ENCODE results near the gene FCRL5.

Gene FCRL5

GRCh38 chr1:157478030-157478429 is 74.3 kb downstream of the FCRL5 start:
- Histone ChIP-seq H3K4me3 (ENCODE audit: insufficient read depth, low read depth, low read length, poor library complexity, severe bottlenecking) (no peak overlapping the region), H3K4me1 (ENCODE audit: control insufficient read depth, insufficient read depth, low read length, poor library complexity, severe bottlenecking) (no peaks in the 10 kb centered on the region), H3K27ac (ENCODE audit: insufficient read depth, low read length, poor library complexity, severe bottlenecking) (no peak overlapping the region), H3K9me3 (ENCODE audit: control insufficient read depth, low read length) (peaks cover 6% of the 10 kb centered on the region), H3K27me3 (replicated peaks; ENCODE audit: control insufficient read depth, insufficient read depth, low read length, poor library complexity, severe bottlenecking) (no peaks in the 10 kb centered on the region), H3K36me3 (ENCODE audit: control insufficient read depth, insufficient read depth, low read length) (no peaks in the 10 kb centered on the region)
- DNase-seq = no peak

GRCh38 chr1:157477419-157477818 is 74.9 kb downstream of the FCRL5 start:
- H3K36me3 ChIP-seq (ENCODE audit: control insufficient read depth, insufficient read depth, low read length) = no peaks in the 10 kb centered on the region
- no peak for DNase-seq

GRCh38 chr1:157472959-157473358 is 79.4 kb downstream of the FCRL5 start:
- Histone ChIP-seq H3K9me3 (ENCODE audit: control insufficient read depth, low read length) (no peaks in the 10 kb centered on the region), H3K4me1 (ENCODE audit: control insufficient read depth, insufficient read depth, low read length, poor library complexity, severe bottlenecking) (no peaks in the 10 kb centered on the region), H3K27me3 (replicated peaks; ENCODE audit: control insufficient read depth, insufficient read depth, low read length, poor library complexity, severe bottlenecking) (no peaks in the 10 kb centered on the region), H3K27ac (ENCODE audit: insufficient read depth, low read length, poor library complexity, severe bottlenecking) (no peak overlapping the region), H3K36me3 (ENCODE audit: control insufficient read depth, insufficient read depth, low read length) (no peaks in the 10 kb centered on the region), H3K4me3 (ENCODE audit: insufficient read depth, low read depth, low read length, poor library complexity, severe bottlenecking) (no peak overlapping the region)
- no peak for DNase-seq

More at GRCh38 chr1:157477419-157477818, 74.9 kb downstream of the FCRL5 start:
- Histone ChIP-seq H3K4me3 (ENCODE audit: insufficient read depth, low read depth, low read length, poor library complexity, severe bottlenecking) (no peak overlapping the region), H3K4me1 (ENCODE audit: control insufficient read depth, insufficient read depth, low read length, poor library complexity, severe bottlenecking) (no peaks in the 10 kb centered on the region), H3K27me3 (replicated peaks; ENCODE audit: control insufficient read depth, insufficient read depth, low read length, poor library complexity, severe bottlenecking) (no peaks in the 10 kb centered on the region), H3K9me3 (ENCODE audit: control insufficient read depth, low read length) (peaks cover 6% of the 10 kb centered on the region), H3K27ac (ENCODE audit: insufficient read depth, low read length, poor library complexity, severe bottlenecking) (no peak overlapping the region)

DNA sequence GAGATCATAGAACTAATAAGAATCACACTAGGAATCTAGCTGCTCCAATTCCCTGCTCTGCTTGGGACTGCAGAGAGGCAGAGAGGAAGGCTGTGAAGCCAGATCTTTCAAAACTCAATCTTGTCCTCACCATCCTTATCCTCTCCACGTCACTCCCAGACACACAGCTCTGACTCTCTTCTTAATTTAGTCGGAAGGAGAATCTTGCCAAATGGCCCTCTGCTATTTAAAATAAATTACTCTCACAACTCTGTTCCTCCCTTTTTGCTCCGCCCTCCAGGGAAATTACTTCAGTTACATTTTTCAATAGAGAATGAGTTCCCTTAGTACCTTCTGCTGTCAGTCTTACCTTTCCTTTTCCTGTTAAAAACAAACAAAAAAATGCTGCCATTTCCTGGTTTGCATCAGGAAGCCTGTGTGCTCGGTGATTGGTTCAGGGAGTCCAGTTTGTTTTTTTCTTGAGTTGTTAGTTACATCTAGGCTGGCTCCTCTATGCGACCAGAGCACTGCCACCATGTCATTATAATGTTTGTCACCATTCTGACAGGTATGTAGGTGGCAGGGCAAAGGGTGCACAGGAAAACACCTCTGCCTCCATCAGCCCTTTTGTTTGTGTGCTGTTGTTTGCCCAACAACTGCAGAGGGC is 80.1 kb downstream of the FCRL5 start:
- Histone ChIP-seq H3K4me1 (ENCODE audit: control insufficient read depth, insufficient read depth, low read length, poor library complexity, severe bottlenecking) (no peaks in the 10 kb centered on the region), H3K36me3 (ENCODE audit: control insufficient read depth, insufficient read depth, low read length) (no peaks in the 10 kb centered on the region), H3K9me3 (ENCODE audit: control insufficient read depth, low read length) (no peaks in the 10 kb centered on the region), H3K27me3 (replicated peaks; ENCODE audit: control insufficient read depth, insufficient read depth, low read length, poor library complexity, severe bottlenecking) (no peaks in the 10 kb centered on the region), H3K27ac (ENCODE audit: insufficient read depth, low read length, poor library complexity, severe bottlenecking) (no peak overlapping the region), H3K4me3 (ENCODE audit: insufficient read depth, low read depth, low read length, poor library complexity, severe bottlenecking) (no peak overlapping the region)
- no peak for DNase-seq

DNA sequence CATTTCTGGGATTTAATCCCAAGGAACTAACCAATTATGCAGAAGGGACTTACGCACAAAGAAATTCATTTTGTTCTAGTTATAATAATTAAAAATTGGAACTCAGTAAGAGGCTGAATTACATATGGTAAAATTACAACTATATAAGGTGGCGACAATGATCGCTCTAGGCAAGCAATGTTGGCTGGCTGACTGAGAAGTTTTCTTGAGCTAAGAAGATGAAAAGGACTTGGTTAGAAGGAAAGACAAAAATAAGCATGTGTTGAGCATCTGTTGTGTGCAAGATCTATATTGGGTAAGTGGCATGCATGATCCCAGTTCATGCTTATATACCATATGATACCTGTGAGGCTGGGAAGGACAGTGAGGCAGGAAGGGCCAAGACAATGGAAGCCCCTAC is 80.8 kb downstream of the FCRL5 start:
- H3K4me3 ChIP-seq (ENCODE audit: insufficient read depth, low read depth, low read length, poor library complexity, severe bottlenecking) = no peak overlapping the region

DNA sequence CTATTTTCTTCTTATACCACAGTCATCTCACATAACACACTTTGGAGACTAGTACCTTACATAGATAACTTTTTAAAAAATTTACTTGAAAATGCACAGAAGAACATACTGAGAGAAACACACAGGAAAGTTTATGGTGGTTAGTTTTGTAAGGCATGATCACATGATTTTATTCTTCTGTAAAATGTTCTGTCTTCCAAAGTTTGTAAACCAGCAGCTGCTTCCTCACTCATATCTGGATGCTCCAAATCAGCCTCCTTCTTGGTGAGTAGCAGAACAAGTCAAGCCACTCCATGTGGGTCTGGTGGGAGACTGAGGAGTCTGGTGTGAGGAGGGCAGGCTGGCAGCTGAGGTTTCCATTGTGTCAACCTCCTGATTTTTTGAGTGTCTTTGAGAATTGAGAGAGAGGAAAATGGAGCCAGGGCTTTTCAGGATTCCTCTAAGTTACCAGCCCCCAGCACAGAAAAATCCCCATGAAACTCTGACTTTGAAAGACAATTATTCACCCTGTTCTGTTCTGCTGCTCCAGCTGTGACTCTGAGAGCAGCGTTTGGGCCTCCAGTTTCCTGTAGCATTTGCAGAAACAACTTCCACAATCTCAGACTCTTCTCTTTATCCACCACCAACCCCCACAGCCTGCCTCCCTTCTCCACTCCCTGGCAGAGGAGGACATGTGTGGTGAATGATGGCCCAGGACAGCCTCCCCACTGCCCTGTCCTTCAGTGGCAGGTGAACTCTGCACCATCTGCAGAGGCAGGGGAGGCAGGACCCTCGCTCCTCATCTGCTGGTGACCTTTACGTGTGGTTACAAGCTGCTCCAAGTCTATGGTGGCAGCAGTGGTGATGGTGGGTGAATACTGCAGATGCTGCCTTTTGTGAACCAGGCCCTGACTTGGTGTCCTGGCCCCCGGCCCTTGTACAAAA is 82.3 kb downstream of the FCRL5 start:
- no peak overlapping the region for H3K27ac ChIP-seq (ENCODE audit: insufficient read depth, low read length, poor library complexity, severe bottlenecking)
- no peak overlapping the region for H3K4me3 ChIP-seq (ENCODE audit: insufficient read depth, low read depth, low read length, poor library complexity, severe bottlenecking)
- DNase-seq = no peak

More for the DNA sequence above, 80.8 kb downstream of the FCRL5 start:
- Histone ChIP-seq H3K27ac (ENCODE audit: insufficient read depth, low read length, poor library complexity, severe bottlenecking) (no peak overlapping the region), H3K9me3 (ENCODE audit: control insufficient read depth, low read length) (no peaks in the 10 kb centered on the region), H3K27me3 (replicated peaks; ENCODE audit: control insufficient read depth, insufficient read depth, low read length, poor library complexity, severe bottlenecking) (no peaks in the 10 kb centered on the region), H3K4me1 (ENCODE audit: control insufficient read depth, insufficient read depth, low read length, poor library complexity, severe bottlenecking) (no peaks in the 10 kb centered on the region), H3K36me3 (ENCODE audit: control insufficient read depth, insufficient read depth, low read length) (no peaks in the 10 kb centered on the region)
- DNase-seq = no peak

DNA sequence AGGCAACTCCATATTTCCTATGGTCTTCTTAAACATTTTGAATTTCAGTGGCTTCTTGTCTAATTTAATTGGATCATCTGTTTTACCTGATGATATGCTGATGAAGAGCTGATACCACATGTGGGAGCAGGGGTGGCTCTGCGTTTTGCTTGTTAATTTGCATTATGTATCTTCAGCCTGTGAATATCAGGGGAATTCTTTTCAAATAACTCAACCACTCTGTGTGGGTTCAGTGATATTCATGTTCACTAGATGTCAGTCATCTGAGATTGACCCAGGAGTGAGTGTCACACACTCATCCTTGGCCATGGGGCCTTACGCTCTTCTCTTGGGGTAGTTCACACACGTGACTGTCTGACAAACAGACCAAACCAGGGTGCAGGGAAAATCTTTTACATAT is 83.0 kb downstream of the FCRL5 start:
- Histone ChIP-seq H3K9me3 (ENCODE audit: control insufficient read depth, low read length) (no peaks in the 10 kb centered on the region), H3K27me3 (replicated peaks; ENCODE audit: control insufficient read depth, insufficient read depth, low read length, poor library complexity, severe bottlenecking) (no peaks in the 10 kb centered on the region), H3K36me3 (ENCODE audit: control insufficient read depth, insufficient read depth, low read length) (no peaks in the 10 kb centered on the region), H3K4me3 (ENCODE audit: insufficient read depth, low read depth, low read length, poor library complexity, severe bottlenecking) (no peak overlapping the region), H3K27ac (ENCODE audit: insufficient read depth, low read length, poor library complexity, severe bottlenecking) (no peak overlapping the region), H3K4me1 (ENCODE audit: control insufficient read depth, insufficient read depth, low read length, poor library complexity, severe bottlenecking) (no peaks in the 10 kb centered on the region)
- no peak for DNase-seq

More for the DNA sequence above, 82.3 kb downstream of the FCRL5 start:
- Histone ChIP-seq H3K36me3 (ENCODE audit: control insufficient read depth, insufficient read depth, low read length) (no peaks in the 10 kb centered on the region), H3K27me3 (replicated peaks; ENCODE audit: control insufficient read depth, insufficient read depth, low read length, poor library complexity, severe bottlenecking) (no peaks in the 10 kb centered on the region), H3K9me3 (ENCODE audit: control insufficient read depth, low read length) (no peaks in the 10 kb centered on the region), H3K4me1 (ENCODE audit: control insufficient read depth, insufficient read depth, low read length, poor library complexity, severe bottlenecking) (no peaks in the 10 kb centered on the region)

GRCh38 chr1:157466011-157466410 is 86.3 kb downstream of the FCRL5 start:
- no peak for DNase-seq
- no peak overlapping the region for H3K4me3 ChIP-seq (ENCODE audit: insufficient read depth, low read depth, low read length, poor library complexity, severe bottlenecking)
- no peaks in the 10 kb centered on the region for H3K36me3 ChIP-seq (ENCODE audit: control insufficient read depth, insufficient read depth, low read length)
- H3K27me3 ChIP-seq (replicated peaks; ENCODE audit: control insufficient read depth, insufficient read depth, low read length, poor library complexity, severe bottlenecking) = no peaks in the 10 kb centered on the region
- no peaks in the 10 kb centered on the region for H3K9me3 ChIP-seq (ENCODE audit: control insufficient read depth, low read length)
- no peak overlapping the region for H3K27ac ChIP-seq (ENCODE audit: insufficient read depth, low read length, poor library complexity, severe bottlenecking)
- no peaks in the 10 kb centered on the region for H3K4me1 ChIP-seq (ENCODE audit: control insufficient read depth, insufficient read depth, low read length, poor library complexity, severe bottlenecking)

Measured in effector memory CD4-positive, alpha-beta T cell (primary cell).